Natural killer cell (primary cell): ENCODE measurements around the gene KLHDC3. TPM values are rescaled to one million over a fixed set of nuclear protein-coding genes. Genes with fewer than 3 reads are reported as not detected.

Experiments
- ATAC-seq, 3 donors: fragments of 150-1000 bp in 2 of 3; fragments of 200-7000 bp in 1 of 3; cut with Tn5 transposase; 1 replicate in 1 of 3; 2 replicates in 2 of 3; pipeline ENCODE4 v1.10.0; 2021; ENCODE audit warnings: mild to moderate bottlenecking in 2 of 3, moderate library complexity in 2 of 3
- DNase-seq, 2 donors: peaks; one replicate each; pipeline versions ENCODE4 v3.0.0 to v3.0.0-alpha.2; 2013 to 2021; ENCODE audit warnings: mixed read lengths in 1 of 2
- H3K27ac ChIP-seq: one replicate; pipeline ENCODE4 v1.5.1; 2013; ENCODE audit warnings: mild to moderate bottlenecking, low read length
- H3K27me3 ChIP-seq: one replicate; pipeline ENCODE4 v1.6.1; 2013; ENCODE audit warnings: low read length; ENCODE audit not compliant: control insufficient read depth, insufficient read depth
- H3K36me3 ChIP-seq: one replicate; pipeline ENCODE4 v1.6.1; 2013; ENCODE audit warnings: low read length; ENCODE audit not compliant: control insufficient read depth, insufficient read depth
- H3K4me1 ChIP-seq: one replicate; pipeline ENCODE4 v1.6.1; 2013; ENCODE audit warnings: low read length; ENCODE audit not compliant: control insufficient read depth, insufficient read depth
- H3K4me3 ChIP-seq: one replicate; pipeline ENCODE4 v1.5.1; 2013; ENCODE audit warnings: low read length
- H3K9me3 ChIP-seq: one replicate; pipeline ENCODE4 v1.6.1; 2013; ENCODE audit warnings: low read length; ENCODE audit not compliant: control insufficient read depth, insufficient read depth
- H3K27ac Mint-ChIP-seq, 2 donors: one replicate each; pipeline ENCODE4 v1.8.0; 2022; ENCODE audit warnings: mild to moderate bottlenecking in 2 of 2, mixed read lengths in 2 of 2, moderate library complexity in 1 of 2
- H3K27me3 Mint-ChIP-seq, 2 donors: one replicate each; pipeline ENCODE4 v1.8.0; 2022; ENCODE audit warnings: low read depth in 2 of 2, mixed read lengths in 2 of 2
- H3K36me3 Mint-ChIP-seq: one replicate; pipeline ENCODE4 v1.8.0; 2022; ENCODE audit warnings: mixed read lengths
- H3K4me1 Mint-ChIP-seq, 2 donors: one replicate each; pipeline ENCODE4 v1.8.0; 2022; ENCODE audit warnings: mixed read lengths in 2 of 2
- H3K4me3 Mint-ChIP-seq: one replicate; pipeline ENCODE4 v1.8.0; 2022; ENCODE audit warnings: mild to moderate bottlenecking, moderate library complexity, mixed read lengths
- H3K9me3 Mint-ChIP-seq, 2 donors: one replicate each; pipeline ENCODE4 v1.8.0; 2022; ENCODE audit warnings: mixed read lengths in 2 of 2
- WGBS: methylation state at CpG from one replicate; pipeline ENCODE4 v1.1.7; 2013; ENCODE audit warnings: missing lambda C conversion rate; ENCODE audit not compliant: insufficient coverage; 5-methylcytosine and 5-hydroxymethylcytosine counted together
- intact Hi-C: fragments of 100-400 bp; cut with micrococcal nuclease; formaldehyde crosslinking; loops from one replicate; pipeline ENCODE4 v1.14.2; 2022
- total RNA-seq, 4 donors: library from RNA; stranded (reverse); fragments of 120-200 nt in 1 of 4; gene quantifications; one replicate each; pipeline versions ENCODE4 v1.2.3 to v1.2.4, GENCODE V29; 2013 to 2022
- TF ChIP-seq, protein P1 (sequence below): fragments of 200-600 bp; IDR thresholded peaks from one replicate; pipeline ENCODE4 v1.8.0; 2022; ENCODE audit warnings: antibody characterized with exemption

KLHDC3 gene
- total RNA-seq, 3 donors from 2014 or later (not counting 1 experiment from before 2014, with no cell fraction given): 52.7 to 60.9 (median 53.7) TPM

DNA sequence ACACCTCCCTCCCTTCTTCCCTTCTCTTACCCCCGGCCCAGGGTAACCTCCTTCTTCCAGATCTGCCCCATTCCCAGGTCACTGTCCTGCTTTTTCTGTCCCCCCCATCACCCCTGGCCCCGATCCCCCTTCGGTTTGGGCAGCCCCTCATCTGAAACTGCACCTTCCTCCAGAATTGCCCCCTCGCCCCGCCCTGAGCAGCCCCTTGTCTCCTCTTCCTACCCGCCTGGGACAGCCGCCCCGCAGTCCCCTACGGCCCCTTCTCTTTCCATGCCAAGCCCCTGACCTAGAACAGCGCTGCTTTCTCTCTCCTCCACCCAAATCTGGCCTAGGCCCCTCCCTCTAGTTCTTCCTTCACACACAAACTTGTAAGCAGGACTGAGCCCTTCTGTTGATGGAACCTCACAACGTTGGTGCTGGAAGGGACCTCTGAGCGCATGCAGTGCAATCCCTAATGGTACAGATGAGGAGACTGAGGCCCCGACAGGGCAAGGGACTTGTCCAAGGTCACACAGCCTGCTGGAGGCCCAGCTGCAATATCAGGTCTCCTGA lies 29.0 kb upstream of the KLHDC3 start:
- intact Hi-C loops: loop anchor here (1.0 kb wide), 3 partner anchors 29 to 56 kb away; partner anchors contain the start of genes CNPY3, KLHDC3 and RRP36
- peak in 1 of 2 donors; percentile 40 for DNase-seq

DNA sequence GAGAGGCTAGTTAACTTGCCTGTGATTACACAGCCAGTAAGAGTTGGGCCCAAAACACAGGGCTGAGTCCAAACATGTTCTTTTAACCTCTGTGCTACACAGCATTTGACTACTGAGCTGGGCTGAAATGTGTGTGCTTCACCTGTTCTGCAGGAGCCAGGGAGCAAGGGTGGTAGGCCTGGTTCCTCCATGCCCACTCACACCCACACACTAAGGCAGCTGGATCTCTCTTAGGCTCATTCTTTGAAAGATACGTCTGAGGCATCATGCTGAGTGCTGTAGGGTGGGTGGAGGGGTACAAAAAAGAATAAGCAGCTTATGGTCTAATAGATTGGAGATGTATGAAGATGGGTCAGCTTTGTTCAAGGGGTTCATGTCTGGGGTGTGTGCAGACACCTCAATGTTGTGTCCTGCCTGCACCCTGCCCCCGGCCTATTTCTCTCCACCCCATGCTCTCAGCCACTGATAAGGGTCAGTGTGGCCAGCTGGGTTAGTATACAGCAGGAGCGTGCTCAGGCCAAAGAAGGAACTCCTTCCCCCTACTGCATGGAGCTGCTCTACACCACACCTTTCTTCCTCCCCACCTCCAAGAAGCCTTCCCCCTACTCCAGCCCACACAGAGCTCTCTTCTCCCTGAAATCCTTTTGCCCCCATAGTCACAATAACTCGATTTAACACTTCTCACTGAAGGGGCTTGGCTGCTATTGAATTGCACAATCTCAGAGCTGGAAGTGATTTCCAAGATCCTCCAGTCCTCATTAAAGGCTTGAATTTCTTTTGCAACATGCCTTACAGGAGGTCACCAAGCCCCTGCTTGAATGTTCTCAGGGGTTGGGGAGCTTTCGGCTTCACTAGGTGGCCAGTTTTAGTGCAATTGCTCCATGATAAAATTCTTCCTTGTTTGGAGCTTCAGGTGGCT lies 26.3 kb upstream of the KLHDC3 start:
- no peaks in the 10 kb centered on the region for H3K36me3 Mint-ChIP-seq
- no peak overlapping the region for H3K4me3 ChIP-seq
- H3K4me1 Mint-ChIP-seq: peaks cover 45 to 49% of the 10 kb centered on the region in 2 donors
- TF ChIP-seq, protein P1, sequence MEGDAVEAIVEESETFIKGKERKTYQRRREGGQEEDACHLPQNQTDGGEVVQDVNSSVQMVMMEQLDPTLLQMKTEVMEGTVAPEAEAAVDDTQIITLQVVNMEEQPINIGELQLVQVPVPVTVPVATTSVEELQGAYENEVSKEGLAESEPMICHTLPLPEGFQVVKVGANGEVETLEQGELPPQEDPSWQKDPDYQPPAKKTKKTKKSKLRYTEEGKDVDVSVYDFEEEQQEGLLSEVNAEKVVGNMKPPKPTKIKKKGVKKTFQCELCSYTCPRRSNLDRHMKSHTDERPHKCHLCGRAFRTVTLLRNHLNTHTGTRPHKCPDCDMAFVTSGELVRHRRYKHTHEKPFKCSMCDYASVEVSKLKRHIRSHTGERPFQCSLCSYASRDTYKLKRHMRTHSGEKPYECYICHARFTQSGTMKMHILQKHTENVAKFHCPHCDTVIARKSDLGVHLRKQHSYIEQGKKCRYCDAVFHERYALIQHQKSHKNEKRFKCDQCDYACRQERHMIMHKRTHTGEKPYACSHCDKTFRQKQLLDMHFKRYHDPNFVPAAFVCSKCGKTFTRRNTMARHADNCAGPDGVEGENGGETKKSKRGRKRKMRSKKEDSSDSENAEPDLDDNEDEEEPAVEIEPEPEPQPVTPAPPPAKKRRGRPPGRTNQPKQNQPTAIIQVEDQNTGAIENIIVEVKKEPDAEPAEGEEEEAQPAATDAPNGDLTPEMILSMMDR: no peak
- WGBS: 96% methylated on average over 5 of the region's 5 CpGs
- H3K9me3 Mint-ChIP-seq: no peaks in the 10 kb centered on the region
- DNase-seq: no peak
- H3K4me3 Mint-ChIP-seq: peak overlapping the region; percentile 7
- no peak for ATAC-seq
- peak overlapping the region in 1 of 2 donors; percentile 63 for H3K27ac Mint-ChIP-seq
- no peaks in the 10 kb centered on the region for H3K9me3 ChIP-seq
- peaks cover 12% of the 10 kb centered on the region for H3K36me3 ChIP-seq
- no peaks in the 10 kb centered on the region for H3K27me3 ChIP-seq
- intact Hi-C loops: no loop called here
- H3K27me3 Mint-ChIP-seq: no peaks in the 10 kb centered on the region
- H3K27ac ChIP-seq: no peak overlapping the region
- peaks cover 26% of the 10 kb centered on the region for H3K4me1 ChIP-seq

More for the DNA sequence above, 29.0 kb upstream of the KLHDC3 start:
- no peaks in the 10 kb centered on the region for H3K36me3 Mint-ChIP-seq
- peaks cover 42 to 46% of the 10 kb centered on the region in 2 donors for H3K4me1 Mint-ChIP-seq
- peak overlapping the region; percentile 63 to 94 for H3K27ac Mint-ChIP-seq
- no peak for ATAC-seq
- Histone ChIP-seq H3K27ac (peak overlapping the region; percentile 72), H3K9me3 (no peaks in the 10 kb centered on the region), H3K4me3 (peak overlapping the region; percentile 75), H3K27me3 (no peaks in the 10 kb centered on the region), H3K4me1 (peaks cover 29% of the 10 kb centered on the region), H3K36me3 (peaks cover 10% of the 10 kb centered on the region)
- H3K27me3 Mint-ChIP-seq: no peaks in the 10 kb centered on the region
- peak overlapping the region; percentile 95 for H3K4me3 Mint-ChIP-seq
- TF ChIP-seq, protein P1: no peak
- no peaks in the 10 kb centered on the region for H3K9me3 Mint-ChIP-seq
- 11% methylated on average over 13 of the region's 13 CpGs for WGBS

DNA sequence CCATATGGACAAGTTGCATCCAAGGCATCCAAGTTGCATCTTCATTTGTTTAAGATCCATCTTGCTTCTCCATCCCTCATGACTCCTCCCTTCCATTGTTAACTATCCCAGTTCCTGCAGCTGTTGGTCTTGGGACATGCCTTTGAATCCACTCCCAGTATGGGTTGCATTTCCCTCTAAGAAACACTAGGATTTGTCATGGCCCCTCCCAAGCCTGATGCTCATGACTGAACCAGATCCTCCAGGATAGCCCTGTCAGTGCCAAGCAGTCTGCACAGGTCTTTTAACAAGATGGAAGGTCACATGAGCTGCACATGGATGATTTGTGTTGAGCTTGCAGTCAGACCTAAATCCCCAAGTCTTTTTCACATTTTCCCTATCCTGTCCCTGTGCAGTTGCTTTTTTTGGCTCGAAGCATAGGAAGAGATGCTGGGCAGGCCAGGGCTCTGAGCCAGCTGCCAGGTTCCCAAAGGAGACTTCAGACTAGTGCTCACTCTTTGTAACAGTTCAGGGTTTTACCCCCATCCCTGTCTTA lies 25.5 kb upstream of the KLHDC3 start:
- Mint-ChIP-seq H3K4me3 (peak overlapping the region; percentile 7), H3K9me3 (no peaks in the 10 kb centered on the region), H3K4me1 (peaks cover 46 to 48% of the 10 kb centered on the region in 2 donors), H3K36me3 (no peaks in the 10 kb centered on the region), H3K27me3 (no peaks in the 10 kb centered on the region), H3K27ac (no peak overlapping the region)
- TF ChIP-seq, protein P1: no peak
- no peaks in the 10 kb centered on the region for H3K9me3 ChIP-seq
- no peak overlapping the region for H3K4me3 ChIP-seq
- intact Hi-C loops: no loop called here
- DNase-seq (no peak), ATAC-seq (no peak)
- no peak overlapping the region for H3K27ac ChIP-seq
- no peaks in the 10 kb centered on the region for H3K27me3 ChIP-seq
- H3K4me1 ChIP-seq: peaks cover 24% of the 10 kb centered on the region
- 94% methylated on average over 1 of the region's 1 CpG for WGBS
- H3K36me3 ChIP-seq: peaks cover 12% of the 10 kb centered on the region
